Measurements from ENCODE around the gene TRIM65. TPM values are rescaled to one million over a fixed set of nuclear protein-coding genes. Genes with fewer than 3 reads are reported as not detected.
"Not testable (repeated sequence)": the region's sequence is repeated elsewhere in the genome, so short reads cannot be mapped to it uniquely, and the experiment has no call there.

TRIM65 gene
- total RNA-seq, 2 donors from 2014 or later = 27.4 to 35.3 TPM

- Histone ChIP-seq H3K36me3 (ENCODE audit: control insufficient read depth, insufficient read depth, low read length) (peaks cover 18% of the 10 kb centered on the region), H3K27ac (ENCODE audit: low read depth, low read length) (no peak overlapping the region), H3K4me1 (ENCODE audit: control insufficient read depth, insufficient read depth, low read length) (no peaks in the 10 kb centered on the region), H3K9ac (ENCODE audit: extremely low read depth, low read length, poor library complexity, severe bottlenecking) (no peak overlapping the region), H3K9me3 (ENCODE audit: control insufficient read depth, low read length) (no peaks in the 10 kb centered on the region), H3K4me3 (ENCODE audit: low read length) (no peak overlapping the region), H3K27me3 (ENCODE audit: control insufficient read depth, insufficient read depth, low read length, poor library complexity, severe bottlenecking) (no peaks in the 10 kb centered on the region)
- H3K9me3 Mint-ChIP-seq = no peaks in the 10 kb centered on the region
- H3K27me3 Mint-ChIP-seq (ENCODE audit: insufficient read depth) = peaks cover 4% of the 10 kb centered on the region
- WGBS, 2 experiments (ENCODE audit: insufficient coverage in 1 of 2, insufficient read length in 1 of 2) = 78% methylated on average over 6 of the region's 6 CpGs; no CpG with 5 or more reads in 1 of the 2 experiments
- TF ChIP-seq CTCF (conservative IDR thresholded peaks at IDR 0.05) = no peak
- peaks cover 19% of the 10 kb centered on the region for H3K36me3 Mint-ChIP-seq (ENCODE audit: low read depth)
- no peak overlapping the region for H3K4me3 Mint-ChIP-seq
- DNase-seq = peak; percentile 71
- no peak overlapping the region for H3K27ac Mint-ChIP-seq
- no peaks in the 10 kb centered on the region for H3K4me1 Mint-ChIP-seq
These were observed 8.3 kb downstream of the TRIM65 start for GRCh38 chr17:75888484-75888883.

- not testable (repeated sequence) for H3K9ac ChIP-seq (ENCODE audit: extremely low read depth, low read length, poor library complexity, severe bottlenecking); DNase-seq; H3K4me1 Mint-ChIP-seq; H3K9me3 ChIP-seq (ENCODE audit: control insufficient read depth, low read length); H3K27me3 ChIP-seq (ENCODE audit: control insufficient read depth, insufficient read depth, low read length, poor library complexity, severe bottlenecking); H3K9me3 Mint-ChIP-seq; H3K4me3 Mint-ChIP-seq; H3K27ac ChIP-seq (ENCODE audit: low read depth, low read length); H3K4me1 ChIP-seq (ENCODE audit: control insufficient read depth, insufficient read depth, low read length); H3K4me3 ChIP-seq (ENCODE audit: low read length)
- 85 to 91% methylated on average over 5 to 9 of the region's 9 CpGs for WGBS, 2 experiments (ENCODE audit: insufficient coverage in 1 of 2, insufficient read length in 1 of 2)
- peaks cover 13% of the 10 kb centered on the region for H3K36me3 Mint-ChIP-seq (ENCODE audit: low read depth)
- H3K27ac Mint-ChIP-seq = peak overlapping the region; percentile 21
- peaks cover 13% of the 10 kb centered on the region for H3K36me3 ChIP-seq (ENCODE audit: control insufficient read depth, insufficient read depth, low read length)
- peaks cover 15% of the 10 kb centered on the region for H3K27me3 Mint-ChIP-seq (ENCODE audit: insufficient read depth)
These were observed 10.9 kb downstream of the TRIM65 start for GRCh38 chr17:75885860-75886259.

GRCh38 chr17:75885431-75885830, 11.3 kb downstream of the TRIM65 start:
- H3K9ac ChIP-seq (ENCODE audit: extremely low read depth, low read length, poor library complexity, severe bottlenecking) = no peak overlapping the region
- no peak for TF ChIP-seq CTCF (conservative IDR thresholded peaks at IDR 0.05)
- 92 to 96% methylated on average over 8 of the region's 8 CpGs for WGBS, 2 experiments (ENCODE audit: insufficient coverage in 1 of 2, insufficient read length in 1 of 2)
- Mint-ChIP-seq H3K4me1 (no peaks in the 10 kb centered on the region), H3K27ac (no peak overlapping the region), H3K36me3 (ENCODE audit: low read depth) (peaks cover 10% of the 10 kb centered on the region), H3K27me3 (ENCODE audit: insufficient read depth) (peaks cover 19% of the 10 kb centered on the region), H3K4me3 (no peak overlapping the region), H3K9me3 (no peaks in the 10 kb centered on the region)
- H3K4me3 ChIP-seq (ENCODE audit: low read length) = no peak overlapping the region
- no peaks in the 10 kb centered on the region for H3K27me3 ChIP-seq (ENCODE audit: control insufficient read depth, insufficient read depth, low read length, poor library complexity, severe bottlenecking)
- DNase-seq = no peak
- no peaks in the 10 kb centered on the region for H3K4me1 ChIP-seq (ENCODE audit: control insufficient read depth, insufficient read depth, low read length)
- H3K36me3 ChIP-seq (ENCODE audit: control insufficient read depth, insufficient read depth, low read length) = peaks cover 9% of the 10 kb centered on the region
- H3K9me3 ChIP-seq (ENCODE audit: control insufficient read depth, low read length) = no peaks in the 10 kb centered on the region
- H3K27ac ChIP-seq (ENCODE audit: low read depth, low read length) = no peak overlapping the region
